Measurements from ENCODE around the gene FARP2. TPM values are rescaled to one million over a fixed set of nuclear protein-coding genes. Genes with fewer than 3 reads are reported as not detected.

The FARP2 gene
- total RNA-seq, 4 donors from 2014 or later: 26.8 to 37.9 (median 30.2) TPM

DNA sequence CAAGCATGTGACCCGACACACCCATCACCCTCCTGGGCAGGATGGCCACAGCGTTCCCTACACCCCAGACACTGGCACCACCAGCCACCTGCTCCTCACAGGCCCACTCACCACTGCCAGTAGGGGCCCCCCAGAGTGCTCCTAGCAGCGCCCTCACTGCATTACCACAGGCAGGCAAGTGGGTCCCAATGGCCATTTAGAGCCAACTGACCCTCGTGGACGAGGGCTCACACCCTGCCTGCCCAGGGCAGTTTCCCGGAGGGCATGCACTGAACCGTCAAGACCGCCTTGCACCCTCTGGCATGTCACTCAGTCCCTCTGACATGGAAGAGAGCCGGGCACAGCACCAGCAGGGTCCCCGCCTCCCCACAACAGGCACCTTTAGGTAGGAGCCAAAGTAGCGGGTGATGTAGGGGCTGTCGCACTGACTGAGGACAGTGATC, 145.0 kb downstream of the FARP2 start:
- TF ChIP-seq EP300 (IDR thresholded peaks at IDR 0.05) (no peak), POLR2AphosphoS5 (IDR thresholded peaks at IDR 0.05) (no peak), POLR2A (IDR thresholded peaks at IDR 0.05; ENCODE audit: low read depth) (no peak)
- TF ChIP-seq, protein P1, sequence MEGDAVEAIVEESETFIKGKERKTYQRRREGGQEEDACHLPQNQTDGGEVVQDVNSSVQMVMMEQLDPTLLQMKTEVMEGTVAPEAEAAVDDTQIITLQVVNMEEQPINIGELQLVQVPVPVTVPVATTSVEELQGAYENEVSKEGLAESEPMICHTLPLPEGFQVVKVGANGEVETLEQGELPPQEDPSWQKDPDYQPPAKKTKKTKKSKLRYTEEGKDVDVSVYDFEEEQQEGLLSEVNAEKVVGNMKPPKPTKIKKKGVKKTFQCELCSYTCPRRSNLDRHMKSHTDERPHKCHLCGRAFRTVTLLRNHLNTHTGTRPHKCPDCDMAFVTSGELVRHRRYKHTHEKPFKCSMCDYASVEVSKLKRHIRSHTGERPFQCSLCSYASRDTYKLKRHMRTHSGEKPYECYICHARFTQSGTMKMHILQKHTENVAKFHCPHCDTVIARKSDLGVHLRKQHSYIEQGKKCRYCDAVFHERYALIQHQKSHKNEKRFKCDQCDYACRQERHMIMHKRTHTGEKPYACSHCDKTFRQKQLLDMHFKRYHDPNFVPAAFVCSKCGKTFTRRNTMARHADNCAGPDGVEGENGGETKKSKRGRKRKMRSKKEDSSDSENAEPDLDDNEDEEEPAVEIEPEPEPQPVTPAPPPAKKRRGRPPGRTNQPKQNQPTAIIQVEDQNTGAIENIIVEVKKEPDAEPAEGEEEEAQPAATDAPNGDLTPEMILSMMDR (IDR thresholded peaks at IDR 0.05): no peak
- peaks cover 26 to 67% (median 64%) of the 10 kb centered on the region in 4 donors for H3K36me3 ChIP-seq
- no peaks in the 10 kb centered on the region for H3K9me3 ChIP-seq
- intact Hi-C loops (cut with DNase I): no loop called here
- H3K27me3 ChIP-seq: no peaks in the 10 kb centered on the region
- no peak overlapping the region for H3K27ac ChIP-seq (replicated peaks in 1 of 4)
- WGBS: 92% methylated on average over 12 of the region's 12 CpGs
- H3K4me3 ChIP-seq: no peak overlapping the region
- peaks cover 11 to 21% (median 13%) of the 10 kb centered on the region in 4 donors for H3K4me1 ChIP-seq
- no peak for DNase-seq (ENCODE audit: extremely low spot score)

DNA sequence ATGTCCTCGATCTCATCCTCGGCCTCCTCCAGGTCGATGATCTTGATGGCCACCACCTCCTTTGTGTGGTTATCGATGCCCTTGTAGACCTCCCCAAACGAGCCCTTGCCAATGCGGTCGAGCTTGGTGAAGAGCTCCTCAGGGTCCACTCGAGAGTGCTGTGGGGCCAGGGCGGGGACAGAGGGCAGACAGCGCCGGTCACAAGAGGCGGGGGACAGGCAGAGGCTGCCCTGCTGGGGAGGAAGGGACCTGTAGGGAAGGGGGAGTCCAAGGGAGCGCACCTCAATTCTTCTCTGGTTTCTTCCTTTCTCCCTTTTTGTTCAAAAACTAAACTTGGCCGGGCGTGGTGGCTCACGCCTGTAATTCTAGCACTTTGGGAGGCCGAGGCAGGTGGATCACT, 145.5 kb downstream of the FARP2 start:
- WGBS: 92% methylated on average over 17 of the region's 17 CpGs
- TF ChIP-seq, protein P1 (IDR thresholded peaks at IDR 0.05): no peak
- no peak for TF ChIP-seq POLR2AphosphoS5 (IDR thresholded peaks at IDR 0.05)
- TF ChIP-seq POLR2A (IDR thresholded peaks at IDR 0.05; ENCODE audit: low read depth): no peak
- no peak for TF ChIP-seq EP300 (IDR thresholded peaks at IDR 0.05)
- Histone ChIP-seq H3K4me3 (no peak overlapping the region), H3K36me3 (peaks cover 22 to 63% (median 60%) of the 10 kb centered on the region in 4 donors), H3K9me3 (no peaks in the 10 kb centered on the region), H3K4me1 (peaks cover 15 to 25% (median 16%) of the 10 kb centered on the region in 4 donors), H3K27me3 (no peaks in the 10 kb centered on the region), H3K27ac (replicated peaks in 1 of 4) (no peak overlapping the region)
- intact Hi-C loops (cut with DNase I): no loop called here
- DNase-seq (ENCODE audit: extremely low spot score): no peak

DNA sequence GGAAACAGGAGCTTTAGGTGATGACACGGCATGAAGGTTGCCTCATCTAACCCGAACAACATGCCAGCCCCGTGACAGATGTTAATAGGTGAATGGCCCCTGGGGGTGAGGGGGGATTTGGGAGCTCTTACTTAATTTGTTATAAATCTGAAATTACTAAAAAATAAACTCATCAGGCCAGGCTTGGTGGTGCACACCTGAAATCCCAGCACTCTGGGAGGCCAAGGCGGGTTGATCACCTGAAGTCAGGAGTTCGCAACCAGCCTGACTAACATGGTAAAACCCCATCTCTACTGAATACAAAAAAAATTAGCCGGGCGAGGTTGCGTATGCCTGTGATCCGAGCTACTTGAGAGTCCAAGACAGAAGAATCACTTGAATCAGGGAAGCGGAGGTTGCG, 146.2 kb downstream of the FARP2 start:
- peaks cover 16 to 56% (median 53%) of the 10 kb centered on the region in 4 donors for H3K36me3 ChIP-seq
- intact Hi-C loops (cut with DNase I): no loop called here
- H3K4me1 ChIP-seq: peaks cover 22 to 33% (median 23%) of the 10 kb centered on the region in 4 donors
- 92% methylated on average over 11 of the region's 11 CpGs for WGBS
- H3K27ac ChIP-seq (replicated peaks in 1 of 4): no peak overlapping the region
- H3K27me3 ChIP-seq: no peaks in the 10 kb centered on the region
- H3K9me3 ChIP-seq: no peaks in the 10 kb centered on the region
- TF ChIP-seq, protein P1 (IDR thresholded peaks at IDR 0.05): no peak
- TF ChIP-seq POLR2AphosphoS5 (IDR thresholded peaks at IDR 0.05): no peak
- TF ChIP-seq POLR2A (IDR thresholded peaks at IDR 0.05; ENCODE audit: low read depth): no peak
- H3K4me3 ChIP-seq: no peak overlapping the region
- no peak for DNase-seq (ENCODE audit: extremely low spot score)

DNA sequence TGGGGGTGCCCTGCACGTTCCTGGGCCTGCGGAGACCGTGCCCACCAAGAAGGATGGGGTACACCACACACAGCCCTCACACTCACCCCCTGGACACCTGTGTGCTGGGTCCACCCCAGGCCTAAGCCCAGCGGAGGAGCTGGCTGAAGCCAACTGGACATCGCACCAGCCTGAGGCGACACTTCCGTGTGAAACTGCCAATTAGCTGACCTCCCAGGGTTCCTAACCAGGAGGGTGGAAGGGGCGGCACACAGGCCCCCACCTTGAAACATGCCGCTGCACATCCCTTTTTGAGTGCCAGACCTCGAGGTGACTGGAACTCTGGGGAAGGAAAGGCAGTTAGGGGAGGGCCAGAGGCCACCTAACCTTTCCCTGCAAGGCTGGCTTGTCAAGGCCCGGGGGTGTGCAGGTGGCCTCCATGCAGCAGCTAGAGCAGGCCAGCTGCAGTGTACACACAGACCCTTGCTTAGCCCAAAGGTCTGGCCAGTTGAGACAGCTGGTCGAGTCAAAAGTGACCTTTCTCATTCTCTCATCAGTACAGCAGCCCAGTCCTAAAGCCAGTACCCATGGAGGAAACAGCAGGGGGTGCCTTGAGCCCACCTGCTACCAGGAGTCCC, 147.8 kb downstream of the FARP2 start:
- TF ChIP-seq POLR2A (IDR thresholded peaks at IDR 0.05; ENCODE audit: low read depth) (no peak), POLR2AphosphoS5 (IDR thresholded peaks at IDR 0.05) (no peak)
- Histone ChIP-seq H3K4me3 (no peak overlapping the region), H3K27me3 (no peaks in the 10 kb centered on the region), H3K4me1 (peaks cover 23 to 39% (median 31%) of the 10 kb centered on the region in 4 donors), H3K36me3 (peaks cover 8 to 40% (median 37%) of the 10 kb centered on the region in 4 donors), H3K27ac (replicated peaks in 1 of 4) (no peak overlapping the region), H3K9me3 (no peaks in the 10 kb centered on the region)
- intact Hi-C loops (cut with DNase I): no loop called here
- DNase-seq (ENCODE audit: extremely low spot score): no peak
- WGBS: 80% methylated on average over 9 of the region's 12 CpGs

DNA sequence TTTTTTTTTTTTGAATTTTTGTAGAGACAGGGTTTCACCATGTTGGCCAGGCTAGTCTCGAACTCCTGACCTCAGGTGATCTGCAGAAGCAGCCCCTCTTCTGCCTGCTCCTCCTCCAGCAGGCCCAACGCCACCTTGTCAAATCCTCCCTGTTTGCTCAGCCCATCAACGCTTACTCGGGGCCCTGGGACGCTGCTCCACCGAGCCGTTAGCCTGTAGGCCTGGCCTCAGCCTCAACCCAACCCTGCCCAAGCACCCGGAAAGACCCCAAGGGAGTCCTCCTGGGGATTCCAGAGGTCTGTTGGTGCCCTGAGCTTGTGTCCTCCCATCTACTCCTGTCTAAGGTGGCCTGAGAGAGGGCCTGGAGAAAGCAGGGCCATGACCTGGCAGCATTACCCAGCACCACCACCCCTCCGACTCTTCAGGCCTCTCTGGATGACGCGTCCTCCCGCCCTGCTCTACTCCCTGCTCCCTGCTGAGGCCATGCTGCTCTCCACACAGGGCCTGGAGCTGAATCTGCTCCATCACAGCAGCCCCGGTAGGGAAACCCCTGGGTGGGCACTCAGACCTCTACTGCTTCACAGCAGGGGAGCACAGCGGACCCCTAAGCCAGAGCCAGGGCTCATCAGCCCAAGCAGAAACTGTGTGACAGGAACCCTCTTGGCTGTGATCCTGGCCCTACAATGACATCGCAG, 149.1 kb downstream of the FARP2 start:
- intact Hi-C loops (cut with DNase I): loop anchor here (5.0 kb wide), 1 partner anchor 107 kb away; no protein-coding TSS in a partner anchor
- Histone ChIP-seq H3K27me3 (no peaks in the 10 kb centered on the region), H3K4me1 (peaks cover 31 to 51% (median 43%) of the 10 kb centered on the region in 4 donors), H3K9me3 (no peaks in the 10 kb centered on the region), H3K4me3 (no peak overlapping the region), H3K27ac (replicated peaks in 1 of 4) (no peak overlapping the region), H3K36me3 (peaks cover 5 to 26% (median 24%) of the 10 kb centered on the region in 4 donors)
- WGBS: 93% methylated on average over 9 of the region's 15 CpGs
- DNase-seq (ENCODE audit: extremely low spot score): no peak
- TF ChIP-seq, protein P1 (IDR thresholded peaks at IDR 0.05): no peak
- TF ChIP-seq POLR2A (IDR thresholded peaks at IDR 0.05; ENCODE audit: low read depth) (no peak), EP300 (IDR thresholded peaks at IDR 0.05) (no peak), POLR2AphosphoS5 (IDR thresholded peaks at IDR 0.05) (no peak)

Measured in esophagus muscularis mucosa (tissue), 4 donors.